Measurements from ENCODE around the gene ATP5MG. TPM values are rescaled to one million over a fixed set of nuclear protein-coding genes. Genes with fewer than 3 reads are reported as not detected.

Gene ATP5MG
- total RNA-seq, 2 experiments from 2014 or later = 222 to 294 TPM

DNA sequence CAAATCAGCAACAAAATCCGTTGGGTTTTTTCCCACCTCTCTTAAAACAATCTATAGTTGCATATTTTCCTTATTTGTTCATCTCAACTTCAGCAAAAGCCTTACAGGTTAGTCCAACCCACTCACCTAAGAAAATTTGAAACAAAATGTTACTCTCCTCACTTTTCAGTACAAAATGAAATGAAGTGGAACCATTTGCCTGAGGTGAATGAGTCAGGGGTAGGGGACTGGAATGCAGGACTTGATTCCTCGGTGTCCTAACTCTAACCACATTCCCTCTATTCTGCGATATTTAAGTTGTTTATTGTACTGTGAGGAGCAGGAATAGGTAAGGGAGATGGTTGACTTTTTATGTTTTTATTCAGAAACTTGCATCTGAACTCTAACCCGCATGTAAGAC lies 16.4 kb downstream of the ATP5MG start:
- Histone ChIP-seq H3K27ac (ENCODE audit: low read depth, low read length, poor library complexity, severe bottlenecking) (no peak overlapping the region), H4K20me1 (ENCODE audit: insufficient read depth, low read length) (no peaks in the 10 kb centered on the region), H3K4me2 (ENCODE audit: low read length) (no peak overlapping the region), H3K4me1 (ENCODE audit: insufficient read depth, low read length, poor library complexity, severe bottlenecking) (no peaks in the 10 kb centered on the region), H3K4me3 (ENCODE audit: low read depth, low read length, poor library complexity, severe bottlenecking) (no peak overlapping the region), H3K36me3 (ENCODE audit: insufficient read depth, low read length) (peaks cover 13% of the 10 kb centered on the region), H3K9me2 (ENCODE audit: insufficient read depth, low read length) (no peaks in the 10 kb centered on the region), H3K9me3 (ENCODE audit: low read length) (no peaks in the 10 kb centered on the region), H3K79me2 (ENCODE audit: insufficient read depth, low read depth, low read length) (no peaks in the 10 kb centered on the region), H2AFZ (ENCODE audit: low read length) (no peak overlapping the region)
- ChIA-PET POLR2A (interaction anchor here (0.6 to 0.7 kb wide), 2 partner anchors 15 kb away, joined by 4 read pairs; no protein-coding TSS in a partner anchor), CTCF (ENCODE audit: unreplicated experiment) (no interaction called here)
- no peak for DNase-seq (ENCODE audit: low spot score)
- intact Hi-C loops (cut with micrococcal nuclease; ENCODE audit: unreplicated experiment) = no loop called here
- BruUV-seq (replicated peaks) = no TSS peak
- TF ChIP-seq, protein P1, sequence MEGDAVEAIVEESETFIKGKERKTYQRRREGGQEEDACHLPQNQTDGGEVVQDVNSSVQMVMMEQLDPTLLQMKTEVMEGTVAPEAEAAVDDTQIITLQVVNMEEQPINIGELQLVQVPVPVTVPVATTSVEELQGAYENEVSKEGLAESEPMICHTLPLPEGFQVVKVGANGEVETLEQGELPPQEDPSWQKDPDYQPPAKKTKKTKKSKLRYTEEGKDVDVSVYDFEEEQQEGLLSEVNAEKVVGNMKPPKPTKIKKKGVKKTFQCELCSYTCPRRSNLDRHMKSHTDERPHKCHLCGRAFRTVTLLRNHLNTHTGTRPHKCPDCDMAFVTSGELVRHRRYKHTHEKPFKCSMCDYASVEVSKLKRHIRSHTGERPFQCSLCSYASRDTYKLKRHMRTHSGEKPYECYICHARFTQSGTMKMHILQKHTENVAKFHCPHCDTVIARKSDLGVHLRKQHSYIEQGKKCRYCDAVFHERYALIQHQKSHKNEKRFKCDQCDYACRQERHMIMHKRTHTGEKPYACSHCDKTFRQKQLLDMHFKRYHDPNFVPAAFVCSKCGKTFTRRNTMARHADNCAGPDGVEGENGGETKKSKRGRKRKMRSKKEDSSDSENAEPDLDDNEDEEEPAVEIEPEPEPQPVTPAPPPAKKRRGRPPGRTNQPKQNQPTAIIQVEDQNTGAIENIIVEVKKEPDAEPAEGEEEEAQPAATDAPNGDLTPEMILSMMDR (conservative IDR thresholded peaks at IDR 0.05; ENCODE audit: low read length) = no peak
- TF ChIP-seq EZH2phosphoT487 (IDR thresholded peaks at IDR 0.05; ENCODE audit: borderline replicate concordance, low read depth, low read length) = no peak

DNA sequence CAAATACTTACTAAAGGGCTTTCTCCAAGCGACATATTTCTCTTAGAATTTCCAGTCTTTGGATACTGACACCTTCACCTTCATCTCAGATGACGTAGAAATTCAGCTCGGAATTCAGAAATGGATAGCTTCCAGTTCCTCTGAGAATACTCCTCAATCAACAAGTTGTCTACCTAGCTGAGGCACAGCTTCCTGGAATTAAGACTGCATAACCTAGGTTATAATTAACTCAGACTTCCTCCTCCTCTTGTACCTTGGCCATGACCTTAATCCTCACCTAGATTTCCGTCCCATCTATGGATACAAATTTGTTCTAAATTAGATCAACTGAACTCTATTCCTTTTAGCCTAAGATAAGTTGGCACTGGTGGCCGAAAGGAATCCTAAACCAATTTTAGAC lies 17.4 kb downstream of the ATP5MG start:
- Histone ChIP-seq H3K27ac (ENCODE audit: low read depth, low read length, poor library complexity, severe bottlenecking) (no peak overlapping the region), H3K9me2 (ENCODE audit: insufficient read depth, low read length) (no peaks in the 10 kb centered on the region)

DNA sequence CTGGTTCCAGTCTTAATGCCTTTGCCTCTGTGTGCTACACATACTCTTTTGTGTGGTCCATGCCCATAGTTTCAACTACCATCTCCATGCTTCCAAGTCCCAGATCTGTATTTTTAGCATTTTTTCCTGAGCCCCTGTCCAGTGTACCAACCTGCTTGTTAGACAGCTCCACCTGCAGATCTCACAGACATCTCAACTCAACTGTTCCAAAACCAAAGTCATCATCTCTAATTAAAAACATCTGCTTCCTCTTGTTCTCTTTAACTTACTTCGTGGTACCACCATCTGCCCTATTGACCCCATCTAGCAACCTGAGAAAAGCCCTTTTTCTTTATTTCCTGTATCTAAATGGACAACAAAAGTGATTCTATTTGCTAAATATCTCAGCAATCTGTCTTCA lies 26.3 kb downstream of the ATP5MG start:
- Histone ChIP-seq H3K9me3 (ENCODE audit: low read length) (no peaks in the 10 kb centered on the region), H3K4me2 (ENCODE audit: low read length) (no peak overlapping the region), H3K36me3 (ENCODE audit: insufficient read depth, low read length) (no peaks in the 10 kb centered on the region), H2AFZ (ENCODE audit: low read length) (no peak overlapping the region), H3K27ac (ENCODE audit: low read depth, low read length, poor library complexity, severe bottlenecking) (no peak overlapping the region), H3K4me1 (ENCODE audit: insufficient read depth, low read length, poor library complexity, severe bottlenecking) (peaks cover 5% of the 10 kb centered on the region), H3K4me3 (ENCODE audit: low read depth, low read length, poor library complexity, severe bottlenecking) (no peak overlapping the region), H3K9me2 (ENCODE audit: insufficient read depth, low read length) (no peaks in the 10 kb centered on the region), H4K20me1 (ENCODE audit: insufficient read depth, low read length) (no peaks in the 10 kb centered on the region), H3K79me2 (ENCODE audit: insufficient read depth, low read depth, low read length) (no peaks in the 10 kb centered on the region)
- no peak for DNase-seq (ENCODE audit: low spot score)
- no TSS peak for BruUV-seq (replicated peaks)
- ChIA-PET CTCF (ENCODE audit: unreplicated experiment) (no interaction called here), POLR2A (interaction anchor here (0.8 to 1.0 kb wide), 2 partner anchors 8 to 23 kb away, joined by 3 read pairs; partner anchors contain the start of gene KMT2A)
- TF ChIP-seq, protein P1 (conservative IDR thresholded peaks at IDR 0.05; ENCODE audit: low read length) = no peak
- no peak for TF ChIP-seq EZH2phosphoT487 (IDR thresholded peaks at IDR 0.05; ENCODE audit: borderline replicate concordance, low read depth, low read length)
- intact Hi-C loops (cut with micrococcal nuclease; ENCODE audit: unreplicated experiment) = no loop called here

More for the DNA sequence above, 17.4 kb downstream of the ATP5MG start:
- Histone ChIP-seq H3K9me3 (ENCODE audit: low read length) (no peaks in the 10 kb centered on the region), H3K4me1 (ENCODE audit: insufficient read depth, low read length, poor library complexity, severe bottlenecking) (no peaks in the 10 kb centered on the region), H3K4me2 (ENCODE audit: low read length) (no peak overlapping the region), H3K36me3 (ENCODE audit: insufficient read depth, low read length) (peaks cover 8% of the 10 kb centered on the region), H2AFZ (ENCODE audit: low read length) (no peak overlapping the region), H3K4me3 (ENCODE audit: low read depth, low read length, poor library complexity, severe bottlenecking) (no peak overlapping the region), H4K20me1 (ENCODE audit: insufficient read depth, low read length) (no peaks in the 10 kb centered on the region), H3K79me2 (ENCODE audit: insufficient read depth, low read depth, low read length) (no peaks in the 10 kb centered on the region)
- TF ChIP-seq EZH2phosphoT487 (IDR thresholded peaks at IDR 0.05; ENCODE audit: borderline replicate concordance, low read depth, low read length) = no peak
- TF ChIP-seq, protein P1 (conservative IDR thresholded peaks at IDR 0.05; ENCODE audit: low read length) = no peak
- intact Hi-C loops (cut with micrococcal nuclease; ENCODE audit: unreplicated experiment) = no loop called here
- CTCF ChIA-PET (ENCODE audit: unreplicated experiment) = no interaction called here
- BruUV-seq (replicated peaks) = no TSS peak
- POLR2A ChIA-PET = interaction anchor here (0.6 to 1.1 kb wide), 4 partner anchors 13 to 690 kb away, joined by 3 to 6 read pairs (median 4); no protein-coding TSS in a partner anchor
- DNase-seq (ENCODE audit: low spot score) = no peak

Data from OCI-LY7 (cell line).